ENCODE data around the gene CORO2B.

The CORO2B gene

DNA sequence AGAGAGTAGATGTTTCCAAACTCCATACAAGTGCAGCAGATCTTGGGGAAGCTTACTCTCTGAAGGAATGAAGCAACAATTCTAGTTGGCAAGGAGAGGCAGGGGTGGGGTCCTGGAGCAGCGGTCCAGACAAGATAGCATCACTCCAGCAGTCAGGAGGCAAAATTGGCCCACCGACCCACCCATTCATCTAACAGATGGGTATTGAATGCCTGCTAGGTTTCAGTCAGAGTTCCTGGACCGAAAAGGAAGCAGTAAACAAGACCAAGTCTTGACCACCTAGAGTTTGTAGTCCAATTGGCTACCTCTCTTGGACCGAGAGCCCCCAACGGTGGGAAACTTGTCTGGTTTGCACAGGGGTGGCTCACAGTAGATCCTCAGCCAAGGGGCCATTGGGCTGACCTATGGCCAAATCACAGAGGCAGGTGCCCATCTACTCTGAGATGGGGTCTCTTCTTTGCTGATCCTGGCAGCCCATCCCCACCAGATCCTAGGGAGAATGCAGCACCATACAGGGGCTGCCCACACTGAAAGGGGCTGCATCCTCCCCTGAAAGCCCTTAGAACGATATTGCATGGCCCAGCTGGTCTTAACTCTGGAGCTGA is 74.3 kb downstream of the CORO2B start:
- no peak for DNase-seq

- DNase-seq, result no peak
These were observed 75.0 kb downstream of the CORO2B start for GRCh38 chr15:68653801-68654200.

DNA sequence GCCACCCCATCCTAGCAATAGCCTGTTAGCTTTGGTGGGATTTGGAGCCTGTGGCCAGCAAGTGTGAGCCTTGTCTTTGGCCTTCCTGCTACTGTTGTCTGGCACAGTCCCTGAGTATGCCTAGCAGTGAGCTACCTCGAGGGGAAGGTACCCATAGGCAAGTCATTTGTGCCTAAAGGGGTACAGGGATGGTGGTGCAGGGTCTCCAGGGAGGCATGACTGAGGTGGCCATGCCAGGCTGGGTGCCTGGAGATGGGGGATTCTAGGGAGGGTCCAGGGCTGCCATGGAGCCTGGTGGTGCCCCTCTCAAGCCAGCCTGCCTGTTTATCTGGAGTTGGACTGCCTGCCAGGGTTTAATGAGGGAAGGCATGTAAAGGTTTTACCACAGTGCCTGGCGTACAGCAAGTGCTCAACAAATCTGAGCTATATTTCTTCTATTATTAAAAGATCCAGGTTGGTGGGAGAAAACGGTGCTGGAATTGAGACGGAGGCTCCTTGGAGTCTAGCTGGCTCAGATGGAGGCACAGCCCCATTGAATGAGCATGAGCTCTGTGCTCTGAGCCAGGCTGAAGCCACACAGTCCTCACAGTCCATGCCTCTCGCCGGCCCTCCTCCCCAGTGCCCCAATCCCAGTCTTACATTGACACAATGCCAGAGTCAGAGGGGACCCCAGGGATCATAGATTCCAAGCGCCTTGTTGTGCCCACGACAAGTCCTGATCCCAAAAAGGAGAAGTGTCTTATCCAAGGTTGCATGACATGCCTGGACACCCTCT is 76.2 kb downstream of the CORO2B start:
- no peak for DNase-seq

- peak; percentile 19 for DNase-seq
These were observed 77.1 kb downstream of the CORO2B start for GRCh38 chr15:68655686-68656437.

GRCh38 chr15:68656438-68656739 is 77.6 kb downstream of the CORO2B start:
- no peak for DNase-seq

GRCh38 chr15:68658151-68658550 is 79.4 kb downstream of the CORO2B start:
- no peak for DNase-seq

DNA sequence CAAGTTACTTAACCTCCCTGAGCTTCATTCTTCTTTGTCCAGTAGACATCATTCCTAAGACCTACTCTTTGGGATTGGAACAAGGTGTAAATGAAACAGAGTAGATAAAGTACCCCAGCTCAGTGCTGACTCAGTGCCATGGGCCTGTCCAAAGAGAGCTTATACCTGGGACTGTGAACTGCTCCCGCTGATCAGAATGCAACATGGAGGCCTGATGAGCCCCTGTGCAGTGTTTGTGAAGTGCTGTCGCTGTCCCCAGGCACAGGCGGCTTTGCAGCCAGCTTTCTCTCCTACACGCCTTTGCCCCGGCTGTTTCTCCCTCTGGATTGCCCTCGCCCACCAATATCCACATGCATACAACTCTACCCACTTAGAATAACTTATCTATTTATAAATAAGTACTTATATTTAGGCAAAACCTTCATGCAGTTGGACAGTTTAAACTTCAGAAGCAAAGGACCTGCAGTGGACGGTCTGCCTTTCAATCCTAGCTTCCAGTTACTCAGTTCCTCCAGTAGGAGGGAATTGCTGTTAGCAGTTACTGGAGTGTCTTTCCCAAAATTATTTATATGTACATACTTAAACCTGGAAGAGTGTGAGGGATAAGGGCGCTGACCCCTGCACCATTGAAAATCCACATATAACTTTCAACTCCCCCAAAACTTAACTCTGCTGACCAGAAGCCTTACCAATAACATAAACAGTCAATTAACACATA is 80.0 kb downstream of the CORO2B start:
- no peak for DNase-seq

- no peak for DNase-seq
These were observed 84.7 kb downstream of the CORO2B start for GRCh38 chr15:68663526-68663925.

DNA sequence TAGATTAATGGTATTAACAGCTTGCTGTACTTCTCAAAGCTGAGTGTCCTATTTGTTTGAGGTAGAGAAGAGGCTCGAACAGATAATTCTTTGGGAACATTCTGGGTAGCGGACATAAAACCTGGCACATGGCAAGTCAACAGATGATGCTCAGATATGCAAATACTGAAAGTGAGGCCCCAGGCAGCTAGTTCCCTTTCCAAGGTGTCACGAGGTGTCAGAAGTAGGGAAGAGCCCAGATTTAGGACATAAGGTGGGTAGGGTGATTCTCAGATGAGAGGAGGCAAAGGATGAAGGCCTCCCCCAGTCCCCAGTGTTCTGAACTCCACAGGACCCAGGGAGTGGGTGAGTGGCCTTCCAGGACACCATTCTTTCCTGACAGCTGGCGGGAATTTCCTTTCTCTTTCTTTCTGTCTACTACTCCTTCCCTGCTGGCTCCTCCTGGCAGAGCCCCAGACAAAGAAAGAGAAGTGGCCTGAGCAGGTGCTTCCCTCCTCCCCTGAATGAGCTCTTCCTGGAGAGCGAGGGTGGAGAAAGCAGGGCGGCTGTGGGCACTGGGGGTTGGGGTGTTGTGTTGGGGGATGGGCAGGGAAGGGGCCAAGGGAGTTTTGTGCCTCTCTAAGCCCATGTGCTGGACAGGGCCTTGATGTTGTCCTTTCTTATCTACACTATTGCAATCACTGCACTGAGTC is 87.5 kb downstream of the CORO2B start:
- DNase-seq, result peak; percentile 66

- no peak for DNase-seq
These were observed 88.1 kb downstream of the CORO2B start for GRCh38 chr15:68666812-68667450.

GRCh38 chr15:68667800-68668625 is 89.2 kb downstream of the CORO2B start:
- DNase-seq, result no peak

GRCh38 chr15:68668926-68669600 is 90.3 kb downstream of the CORO2B start:
- no peak for DNase-seq

GRCh38 chr15:68672251-68672650 is 93.5 kb downstream of the CORO2B start:
- no peak for DNase-seq

DNA sequence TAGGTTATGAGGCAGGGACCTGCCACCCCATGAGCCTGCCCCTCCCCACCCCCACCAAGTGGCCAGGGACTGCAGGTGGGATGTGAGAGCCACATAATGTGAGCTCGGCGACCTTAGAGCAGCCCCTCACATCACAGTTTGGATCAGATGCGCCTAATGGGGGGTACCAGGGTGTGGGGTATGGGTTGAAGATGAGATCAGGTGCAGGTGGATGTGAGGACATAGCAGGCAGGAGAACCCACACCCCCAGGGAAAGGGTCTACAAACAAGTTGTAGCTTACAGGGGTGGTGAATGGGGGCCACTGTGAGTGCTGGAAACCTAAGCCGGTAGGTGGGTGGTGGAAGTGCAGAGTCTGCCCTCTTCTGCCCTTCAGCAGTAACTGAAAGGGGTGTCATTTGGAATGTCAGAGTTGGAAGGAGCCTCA is 94.0 kb downstream of the CORO2B start:
- no peak for DNase-seq

DNA sequence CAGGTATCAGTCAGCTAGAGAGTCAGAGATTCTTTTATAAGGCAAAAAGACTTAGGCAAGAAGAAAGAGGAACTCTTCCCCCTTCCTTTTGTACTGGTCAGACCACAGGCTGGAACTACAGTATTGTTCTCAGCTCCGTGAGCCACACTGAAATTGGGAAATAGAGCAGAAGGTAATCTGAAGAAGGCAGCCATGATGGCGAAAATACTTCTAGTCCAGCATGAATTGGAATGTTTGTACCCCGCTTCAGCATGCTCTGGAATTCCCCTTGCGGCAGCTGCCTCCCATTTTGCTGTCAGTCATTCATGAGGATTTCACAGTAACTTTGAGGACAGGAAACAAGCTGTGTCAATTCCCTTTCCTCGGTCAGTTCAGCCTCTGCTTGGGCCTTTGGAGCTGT is 96.2 kb downstream of the CORO2B start:
- DNase-seq, result no peak

- no peak for DNase-seq
These were observed 97.3 kb downstream of the CORO2B start for GRCh38 chr15:68676011-68676605.

DNA sequence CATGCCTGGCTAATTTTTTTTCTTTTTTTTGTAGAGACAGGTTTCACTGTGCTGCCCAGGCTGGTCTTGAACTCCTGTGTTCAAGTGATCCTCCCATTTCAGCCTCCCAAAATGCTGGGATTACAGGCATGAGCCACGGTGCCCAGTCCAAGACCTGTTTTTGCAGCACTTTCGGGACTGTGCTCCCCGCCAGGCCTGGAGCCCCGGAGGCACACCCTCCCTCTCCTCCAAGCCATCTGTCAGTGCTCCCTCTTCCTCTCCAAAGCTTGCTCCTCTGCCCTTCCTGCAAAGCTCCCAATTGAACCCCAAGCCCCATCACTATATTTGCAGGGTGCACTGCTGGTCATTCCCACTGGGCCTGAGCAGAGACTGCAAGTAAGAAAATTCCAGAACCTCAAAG is 98.1 kb downstream of the CORO2B start:
- no peak for DNase-seq

GRCh38 chr15:68677996-68678395 is 99.2 kb downstream of the CORO2B start:
- DNase-seq, result no peak

GRCh38 chr15:68678746-68679145 is 100.0 kb downstream of the CORO2B start:
- DNase-seq, result no peak

GRCh38 chr15:68679161-68679560 is 100.4 kb downstream of the CORO2B start:
- DNase-seq, result no peak

Measured in DMS79 treated with DMSO at 0.1 percent for 48 hours (cell line).